ENCODE results near the gene STK32A.

The STK32A gene

GRCh38 chr5:147396070-147396823 lies 161.4 kb downstream of the STK32A start:
- no peak for DNase-seq

- no peak for DNase-seq
These were observed 162.8 kb downstream of the STK32A start for GRCh38 chr5:147397616-147398015.

- DNase-seq, result no peak
These were observed 164.0 kb downstream of the STK32A start for GRCh38 chr5:147398860-147399259.

GRCh38 chr5:147400126-147400809 lies 165.4 kb downstream of the STK32A start:
- no peak for DNase-seq

- DNase-seq, result no peak
These were observed 166.1 kb downstream of the STK32A start for GRCh38 chr5:147400881-147401280.

- no peak for DNase-seq
These were observed 169.1 kb downstream of the STK32A start for GRCh38 chr5:147403651-147404640.

GRCh38 chr5:147404706-147405105 lies 169.9 kb downstream of the STK32A start:
- no peak for DNase-seq

- no peak for DNase-seq
These were observed 171.8 kb downstream of the STK32A start for GRCh38 chr5:147406636-147407035.

- DNase-seq, result no peak
These were observed 172.4 kb downstream of the STK32A start for GRCh38 chr5:147407094-147407681.

GRCh38 chr5:147408980-147409379 lies 174.2 kb downstream of the STK32A start:
- no peak for DNase-seq

GRCh38 chr5:147410496-147411358 lies 175.9 kb downstream of the STK32A start:
- DNase-seq, result no peak

GRCh38 chr5:147411359-147412319 lies 176.8 kb downstream of the STK32A start:
- DNase-seq, result no peak

- no peak for DNase-seq
These were observed 177.7 kb downstream of the STK32A start for GRCh38 chr5:147412561-147412960.

GRCh38 chr5:147413266-147413665 lies 178.4 kb downstream of the STK32A start:
- no peak for DNase-seq

GRCh38 chr5:147415651-147416050 lies 180.8 kb downstream of the STK32A start:
- DNase-seq, result no peak

GRCh38 chr5:147417135-147417813 lies 182.4 kb downstream of the STK32A start:
- DNase-seq, result no peak

GRCh38 chr5:147418613-147419012 lies 183.8 kb downstream of the STK32A start:
- no peak for DNase-seq

GRCh38 chr5:147426640-147427327 lies 192.0 kb downstream of the STK32A start:
- no peak for DNase-seq

Data from activated naive CD4-positive, alpha-beta T cell treated with Interleukin-2 at 50 U/mL for 16 hours (primary cell).